GM23248 (cell line): ENCODE data around the gene TTC28.

ENCODE experiments used
- EZH2 ChIP-seq: fragments of 200-600 bp; sonication (generic); IDR thresholded peaks from 2 replicates; pipeline ENCODE4 v1.6.1; 2018; ENCODE audit warnings: antibody characterized with exemption, mild to moderate bottlenecking; ENCODE audit not compliant: insufficient read depth, poor library complexity, severe bottlenecking
- EZH2phosphoT487 ChIP-seq: fragments of 200-600 bp; sonication (generic); IDR thresholded peaks from 2 replicates; pipeline ENCODE4 v1.6.1; 2018; ENCODE audit warnings: antibody characterized with exemption, moderate library complexity, mild to moderate bottlenecking, low read depth; ENCODE audit not compliant: insufficient read depth

GRCh38 chr22:28222976-28223745 lies 456.5 kb downstream of the TTC28 start:
- TF ChIP-seq EZH2 (no peak), EZH2phosphoT487 (no peak)
